Transverse colon (tissue), 4 donors: ENCODE results near the gene EPHA4. TPM values are rescaled to one million over a fixed set of nuclear protein-coding genes. Genes with fewer than 3 reads are reported as not detected.

Experiments used
- DNase-seq: peaks from one replicate; pipeline ENCODE4 v3.0.0-alpha.2; 2019
- H3K27ac ChIP-seq, 4 donors: fragments of 200-600 bp; sonication (generic); 2 replicates each; pipeline ENCODE4 v1.5.1; 2016 to 2018; ENCODE audit warnings: inconsistent platforms in 4 of 4
- H3K27me3 ChIP-seq: fragments of 200-600 bp; sonication (generic); 2 replicates; pipeline ENCODE4 v1.5.1; 2017; ENCODE audit warnings: inconsistent platforms
- H3K36me3 ChIP-seq, 4 donors: fragments of 200-600 bp; sonication (generic); 2 replicates each; pipeline ENCODE4 v1.5.1; 2017 to 2019; ENCODE audit warnings: inconsistent platforms in 4 of 4
- H3K4me1 ChIP-seq, 4 donors: fragments of 200-600 bp; sonication (generic); 2 replicates each; pipeline ENCODE4 v1.5.1; 2017 to 2020; ENCODE audit warnings: inconsistent platforms in 4 of 4
- H3K4me3 ChIP-seq, 4 donors: fragments of 200-600 bp; sonication (generic); 1 replicate in 1 of 4; 2 replicates in 3 of 4; pipeline versions ENCODE4 v1.5.1 to v1.6.1; 2017 to 2019; ENCODE audit warnings: inconsistent platforms in 4 of 4
- H3K9me3 ChIP-seq, 2 donors: fragments of 200-600 bp; sonication (generic); 2 replicates each; pipeline ENCODE4 v1.5.1; 2017 to 2019; ENCODE audit warnings: inconsistent platforms in 2 of 2
- EP300 ChIP-seq: sonication (generic); formaldehyde crosslinking; IDR thresholded peaks from one replicate; pipeline ENCODE4 v1.6.1; 2017; ENCODE audit warnings: antibody characterized with exemption, low read depth
- POLR2A ChIP-seq: fragments of 450-650 bp; IDR thresholded peaks from one replicate; pipeline ENCODE4 v1.6.1; 2016; ENCODE audit warnings: antibody characterized with exemption, mild to moderate bottlenecking, moderate library complexity
- POLR2AphosphoS5 ChIP-seq, 3 donors: sonication (generic); formaldehyde crosslinking; IDR thresholded peaks; one replicate each; pipeline ENCODE4 v1.6.1; 2016; ENCODE audit warnings: antibody characterized with exemption in 3 of 3
- WGBS, 2 donors: methylation state at CpG; one replicate each; pipeline ENCODE4 v1.1.5; 2018; ENCODE audit warnings: low coverage in 1 of 2; 5-methylcytosine and 5-hydroxymethylcytosine counted together
- in situ Hi-C, 4 donors: fragments of 200-750 bp; cut with MboI; loops; one replicate each; pipeline versions ENCODE4 v1.15.0 to v1.15.1; 2017; ENCODE audit warnings: low sequenced_read_pairs in 3 of 4, low pct_ligation_motif_present in 1 of 4, low pct_unique_long_range_greater_than_20kb in 1 of 4
- intact Hi-C: fragments of 100-400 bp; cut with DNase I; formaldehyde crosslinking; loops from one replicate; pipeline ENCODE4 v1.15.1; 2023; ENCODE audit warnings: low total_unique reads
- total RNA-seq, 4 donors: library from RNA; depleted of rRNA; stranded (reverse); fragments of >200 nt; gene quantifications; one replicate each; pipeline ENCODE4 v1.1.0, GENCODE V29; 2016
- TF ChIP-seq, protein P1 (sequence below), 5 experiments: fragments of 200-600 bp in 3 of 5; fragments of 450-650 bp in 2 of 5; sonication (generic) in 3 of 5; IDR thresholded peaks; 1 replicate in 2 of 5; 2 replicates in 3 of 5; pipeline ENCODE4 v1.5.1; 2016 to 2017; ENCODE audit warnings: antibody characterized with exemption in 5 of 5, inconsistent platforms in 3 of 5, mild to moderate bottlenecking in 2 of 5, moderate library complexity in 1 of 5

EPHA4 gene
- total RNA-seq, 4 donors from 2014 or later: 1.5 to 21.0 (median 13.8) TPM

DNA sequence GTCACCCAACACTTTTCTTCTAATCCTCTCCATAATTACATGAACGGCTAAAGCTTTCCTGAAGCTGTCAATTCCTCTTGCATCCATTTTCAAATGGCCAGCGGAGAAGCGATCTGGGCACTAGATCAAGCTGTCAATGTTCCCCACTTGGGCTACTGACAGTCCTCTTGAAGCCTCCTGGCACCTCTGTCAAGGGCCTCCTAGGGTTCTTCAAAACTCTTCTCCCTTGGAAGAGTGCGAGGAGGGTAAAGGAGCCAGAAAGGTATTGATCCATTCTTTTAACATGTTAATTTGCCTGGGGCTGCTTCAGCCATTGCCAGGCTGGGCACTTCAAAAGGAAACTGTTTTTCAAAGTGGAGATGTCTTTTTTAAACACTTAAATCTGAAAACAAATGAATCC lies 19.8 kb downstream of the EPHA4 start:
- intact Hi-C loops (no loop called here), in situ Hi-C loops (no loop called here)
- Histone ChIP-seq H3K36me3 (no peaks in the 10 kb centered on the region), H3K27me3 (no peaks in the 10 kb centered on the region), H3K4me1 (peaks cover 3 to 10% (median 8%) of the 10 kb centered on the region in 4 donors), H3K4me3 (no peak overlapping the region), H3K9me3 (no peaks in the 10 kb centered on the region), H3K27ac (no peak overlapping the region)
- no peak for DNase-seq
- 84 to 95% methylated on average over 2 to 4 of the region's 4 CpGs for WGBS, 2 donors
- no peak for TF ChIP-seq POLR2AphosphoS5 (IDR thresholded peaks at IDR 0.05)
- TF ChIP-seq, protein P1, sequence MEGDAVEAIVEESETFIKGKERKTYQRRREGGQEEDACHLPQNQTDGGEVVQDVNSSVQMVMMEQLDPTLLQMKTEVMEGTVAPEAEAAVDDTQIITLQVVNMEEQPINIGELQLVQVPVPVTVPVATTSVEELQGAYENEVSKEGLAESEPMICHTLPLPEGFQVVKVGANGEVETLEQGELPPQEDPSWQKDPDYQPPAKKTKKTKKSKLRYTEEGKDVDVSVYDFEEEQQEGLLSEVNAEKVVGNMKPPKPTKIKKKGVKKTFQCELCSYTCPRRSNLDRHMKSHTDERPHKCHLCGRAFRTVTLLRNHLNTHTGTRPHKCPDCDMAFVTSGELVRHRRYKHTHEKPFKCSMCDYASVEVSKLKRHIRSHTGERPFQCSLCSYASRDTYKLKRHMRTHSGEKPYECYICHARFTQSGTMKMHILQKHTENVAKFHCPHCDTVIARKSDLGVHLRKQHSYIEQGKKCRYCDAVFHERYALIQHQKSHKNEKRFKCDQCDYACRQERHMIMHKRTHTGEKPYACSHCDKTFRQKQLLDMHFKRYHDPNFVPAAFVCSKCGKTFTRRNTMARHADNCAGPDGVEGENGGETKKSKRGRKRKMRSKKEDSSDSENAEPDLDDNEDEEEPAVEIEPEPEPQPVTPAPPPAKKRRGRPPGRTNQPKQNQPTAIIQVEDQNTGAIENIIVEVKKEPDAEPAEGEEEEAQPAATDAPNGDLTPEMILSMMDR (IDR thresholded peaks at IDR 0.05): no peak
- TF ChIP-seq POLR2A: no peak
- no peak for TF ChIP-seq EP300

DNA sequence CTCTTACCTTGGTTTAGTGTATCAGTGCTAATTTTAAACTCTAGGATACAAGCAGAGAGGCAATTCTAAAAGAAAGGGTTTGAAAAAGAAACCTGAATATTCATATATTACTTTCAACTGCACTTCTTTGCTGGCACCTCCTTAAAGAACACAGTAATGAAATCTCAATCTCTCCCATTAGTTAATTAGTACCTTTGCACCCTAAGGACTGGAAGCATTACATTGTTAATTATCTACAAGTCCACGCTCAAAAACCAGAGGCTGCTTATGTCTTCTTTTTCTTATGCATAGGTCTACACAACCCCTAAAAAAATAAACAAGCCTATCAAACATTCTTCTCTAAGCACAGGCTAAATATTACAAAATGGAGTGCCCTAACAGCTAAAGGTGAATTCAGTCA lies 20.2 kb downstream of the EPHA4 start:
- intact Hi-C loops: no loop called here

DNA sequence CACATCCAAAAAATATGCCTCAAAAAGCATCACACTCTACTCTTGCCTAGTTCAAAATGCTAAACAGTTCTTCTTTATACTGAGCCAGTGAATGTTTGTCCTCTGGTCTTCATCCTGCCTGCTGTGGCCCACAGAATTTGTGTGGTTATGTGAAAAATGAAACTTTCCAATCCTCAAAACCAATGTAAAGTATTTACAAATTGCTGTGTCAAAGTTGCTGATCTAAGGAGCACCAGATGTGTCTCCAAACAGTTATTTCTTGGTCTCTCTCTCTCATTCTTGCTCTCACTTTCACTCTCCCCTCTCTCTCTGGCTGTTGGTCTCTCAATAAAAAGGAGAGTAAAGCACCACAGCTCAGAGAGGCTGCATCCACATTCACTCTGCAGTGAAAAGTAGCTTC lies 23.0 kb downstream of the EPHA4 start:
- in situ Hi-C loops (no loop called here), intact Hi-C loops (no loop called here)
- H3K4me1 ChIP-seq: peaks cover 0 to 8% (median 3%) of the 10 kb centered on the region in 4 donors
- H3K9me3 ChIP-seq: no peaks in the 10 kb centered on the region
- no peaks in the 10 kb centered on the region for H3K36me3 ChIP-seq
- DNase-seq: no peak
- no peak overlapping the region for H3K4me3 ChIP-seq
- H3K27ac ChIP-seq: no peak overlapping the region
- TF ChIP-seq EP300 (no peak), POLR2AphosphoS5 (IDR thresholded peaks at IDR 0.05) (no peak), POLR2A (no peak)
- TF ChIP-seq, protein P1 (IDR thresholded peaks at IDR 0.05): no peak
- H3K27me3 ChIP-seq: no peaks in the 10 kb centered on the region

More for the DNA sequence above, 20.2 kb downstream of the EPHA4 start:
- DNase-seq: no peak
- Histone ChIP-seq H3K36me3 (no peaks in the 10 kb centered on the region), H3K27ac (no peak overlapping the region), H3K27me3 (no peaks in the 10 kb centered on the region), H3K4me1 (peaks cover 3 to 10% (median 8%) of the 10 kb centered on the region in 4 donors), H3K9me3 (no peaks in the 10 kb centered on the region), H3K4me3 (no peak overlapping the region)
- in situ Hi-C loops: no loop called here
- no peak for TF ChIP-seq EP300
- TF ChIP-seq POLR2AphosphoS5 (IDR thresholded peaks at IDR 0.05): no peak
- TF ChIP-seq, protein P1 (IDR thresholded peaks at IDR 0.05): no peak
- no peak for TF ChIP-seq POLR2A
- WGBS, 2 donors: 77 to 82% methylated on average over 1 of the region's 1 CpG

DNA sequence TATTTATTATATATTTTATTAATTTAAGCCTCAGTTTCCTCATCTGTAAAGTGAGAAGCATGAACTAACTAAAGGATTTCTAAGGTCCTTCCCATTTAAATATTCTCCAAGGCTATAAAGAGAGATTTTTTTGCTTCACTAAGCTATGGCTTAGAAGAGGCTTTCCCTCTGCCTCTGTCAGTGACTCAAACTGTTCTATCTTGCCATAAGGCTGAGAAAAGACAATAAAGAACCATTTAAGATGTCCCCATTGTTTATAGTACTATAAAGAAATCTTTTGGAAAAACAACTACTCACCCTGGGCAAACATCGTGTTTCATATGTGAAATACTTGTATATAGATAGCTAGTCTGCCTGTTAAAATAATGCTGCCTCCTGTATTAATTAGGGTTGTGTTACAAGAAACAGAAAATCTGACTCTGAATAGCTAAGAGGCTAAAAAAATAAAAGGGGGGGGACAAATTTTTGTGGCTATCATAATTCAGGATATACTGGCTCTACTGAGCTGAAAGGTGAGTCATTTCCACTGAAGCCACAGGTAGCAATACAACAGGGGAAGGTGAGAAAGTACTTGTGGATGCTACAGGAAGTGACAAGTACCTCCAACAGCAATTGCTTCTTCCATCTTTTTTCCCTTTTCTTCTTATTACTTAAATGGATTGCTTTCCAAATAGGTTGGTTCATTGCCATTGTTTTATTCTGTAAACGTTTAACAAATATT lies 25.4 kb downstream of the EPHA4 start:
- Histone ChIP-seq H3K27ac (peak overlapping the region in 1 of 4 donors; percentile 11), H3K4me3 (no peak overlapping the region), H3K36me3 (no peaks in the 10 kb centered on the region), H3K27me3 (no peaks in the 10 kb centered on the region), H3K9me3 (no peaks in the 10 kb centered on the region), H3K4me1 (peaks cover 0 to 8% (median 3%) of the 10 kb centered on the region in 4 donors)
- intact Hi-C loops (no loop called here), in situ Hi-C loops (no loop called here)
- 62 to 72% methylated on average over 2 of the region's 2 CpGs for WGBS, 2 donors
- no peak for DNase-seq
- TF ChIP-seq POLR2A (no peak), POLR2AphosphoS5 (IDR thresholded peaks at IDR 0.05) (no peak), EP300 (no peak)
- TF ChIP-seq, protein P1 (IDR thresholded peaks at IDR 0.05): no peak
